Measurements from ENCODE around the gene MYRF.

- TF ChIP-seq CTCF (IDR thresholded peaks at IDR 0.05; ENCODE audit: insufficient read depth, low read length) = no peak
- no peak for TF ChIP-seq POLR2AphosphoS5 (IDR thresholded peaks at IDR 0.05; ENCODE audit: low read depth)
- no peak for TF ChIP-seq GABPA (IDR thresholded peaks at IDR 0.05; ENCODE audit: low read depth)
- TF ChIP-seq REST (IDR thresholded peaks at IDR 0.05; ENCODE audit: insufficient replicate concordance, low read depth) = no peak
Measured at GRCh38 chr11:61749591-61750217, 2.7 kb upstream of the MYRF start.

Measured in HL-60 (cell line).